Endometrium (tissue), 2 donors: ENCODE results near the gene NCOA1.
"Not testable (repeated sequence)": the region's sequence is repeated elsewhere in the genome, so short reads cannot be mapped to it uniquely, and the experiment has no call there.

Experiments
- FAIRE-seq: peaks from 2 replicates; lab custom pipeline; 2012; peaks lifted over from hg19 to GRCh38; lab: Jason Lieb, UNC
- donor health status: control.
- donor health status: control.

Gene NCOA1

GRCh38 chr2:24792874-24793760 is 302.1 kb downstream of the NCOA1 start, which contains the start of the genes CENPO and PTRHD1:
TSS of gene CENPO (plus strand) at chr2:24793425. CDS start at chr2:24793920, 495 bp downstream.
TSS of gene PTRHD1 (minus strand) at chr2:24793391. CDS start at chr2:24793377, 14 bp downstream.
- peak; percentile 72 for FAIRE-seq

GRCh38 chr2:24793761-24794435 is 302.8 kb downstream of the NCOA1 start:
- no peak for FAIRE-seq

GRCh38 chr2:24797644-24798043 is 306.6 kb downstream of the NCOA1 start:
- FAIRE-seq: no peak

GRCh38 chr2:24800487-24800886 is 309.4 kb downstream of the NCOA1 start:
- not testable (repeated sequence) for FAIRE-seq

- FAIRE-seq: not testable (repeated sequence)
These were observed 315.0 kb downstream of the NCOA1 start for GRCh38 chr2:24805811-24806660.

- FAIRE-seq: no peak
These were observed 315.6 kb downstream of the NCOA1 start for GRCh38 chr2:24806661-24807036.

GRCh38 chr2:24809316-24810007 is 318.4 kb downstream of the NCOA1 start:
- FAIRE-seq: peak; percentile 39

GRCh38 chr2:24813691-24814137 is 322.7 kb downstream of the NCOA1 start:
- FAIRE-seq: no peak

- FAIRE-seq: no peak
These were observed 323.5 kb downstream of the NCOA1 start for GRCh38 chr2:24814516-24814915.

GRCh38 chr2:24815171-24815570 is 324.1 kb downstream of the NCOA1 start:
- no peak for FAIRE-seq

GRCh38 chr2:24816404-24816803 is 325.4 kb downstream of the NCOA1 start:
- no peak for FAIRE-seq

- FAIRE-seq: no peak
These were observed 325.8 kb downstream of the NCOA1 start for GRCh38 chr2:24816884-24817283.

- FAIRE-seq: no peak
These were observed 327.7 kb downstream of the NCOA1 start for GRCh38 chr2:24818721-24819167.

- FAIRE-seq: no peak
These were observed 328.6 kb downstream of the NCOA1 start for GRCh38 chr2:24819442-24820174.

- FAIRE-seq: no peak
These were observed 329.1 kb downstream of the NCOA1 start for GRCh38 chr2:24820175-24820513.
